K562 (cell line): Measurements from ENCODE around the gene MFSD12. TPM values are rescaled to one million over a fixed set of nuclear protein-coding genes. Genes with fewer than 3 reads are reported as not detected.

Source experiments
- CXXC5 ChIP-seq: fragments of 250-450 bp; sonication (Bioruptor Pico); IDR thresholded peaks from 2 replicates; pipeline ENCODE4 v1.8.0; 2022; ENCODE audit warnings: inconsistent platforms, mild to moderate bottlenecking, moderate library complexity
- DIDO1 ChIP-seq: fragments of 450-650 bp; IDR thresholded peaks from 2 replicates; pipeline ENCODE4 v1.6.1; 2016; ENCODE audit warnings: low read depth, missing biosample characterization, missing genetic modification characterization
- HOXB6 ChIP-seq: fragments of 250-450 bp; sonication (Bioruptor Pico); IDR thresholded peaks from 2 replicates; pipeline ENCODE4 v1.5.1; 2022; ENCODE audit warnings: mild to moderate bottlenecking, borderline replicate concordance
- polyA plus RNA-seq, 8 experiments: library from polyadenylated mRNA; depleted of rRNA in 4 of 8; stranded (reverse) in 5 of 8; unstranded in 3 of 8; fragments of >200 nt; fragmentation: Nextera tagmentation in 2 of 8; fragmentation: Illumina TruSeq in 1 of 8; extraction: Ambion mirVana in 2 of 8; extraction: Trizol in 1 of 8; gene quantifications; 2 replicates each; pipeline versions ENCODE4 v1.2.1 to v1.2.3, GENCODE V29; 2011 to 2014; ENCODE audit warnings: inconsistent platforms in 1 of 8, missing spikeins in 1 of 8
- total RNA-seq, 7 experiments: library from RNA; depleted of rRNA in 6 of 7; stranded (reverse); fragments of >200 nt in 6 of 7; fragmentation: Illumina TruSeq in 2 of 7; extraction: Trizol in 2 of 7; gene quantifications; 2 replicates each; pipeline versions ENCODE4 v1.2.1 to v1.2.3, GENCODE V29; 2011 to 2021; ENCODE audit warnings: low replicate concordance in 1 of 7
- TF ChIP-seq, protein P1 (sequence below): fragments of 450-650 bp; IDR thresholded peaks from 2 replicates; pipeline ENCODE4 v1.6.1; 2016; ENCODE audit warnings: low read depth
- TF ChIP-seq, protein P2 (sequence below): IDR thresholded peaks from 2 replicates; pipeline ENCODE4 v1.6.1; 2014; ENCODE audit warnings: antibody characterized with exemption
- TF ChIP-seq, protein P3 (sequence below), 3 experiments: IDR thresholded peaks in 2 of 3; conservative IDR thresholded peaks in 1 of 3; 2 replicates each; pipeline ENCODE4 v1.5.1; 2011 to 2012; ENCODE audit warnings: low read length in 3 of 3, mild to moderate bottlenecking in 3 of 3, control low read depth in 2 of 3, improper control_type of control experiment in 1 of 3, inconsistent platforms in 1 of 3, low read depth in 1 of 3, mixed read lengths in 1 of 3, moderate library complexity in 1 of 3; ENCODE audit not compliant: insufficient read depth in 2 of 3
- TF ChIP-seq, protein P4 (sequence below), 2 experiments: fragments of 450-650 bp; formaldehyde crosslinking in 1 of 2; IDR thresholded peaks; 2 replicates each; pipeline versions ENCODE4 v1.4.0 to v1.6.1; 2014 to 2020; ENCODE audit warnings: mild to moderate bottlenecking in 2 of 2, borderline replicate concordance in 1 of 2, low read depth in 1 of 2

The MFSD12 gene
- total and polyA plus RNA-seq, 9 of the 15 experiments (the other 6 are each of a cell fraction or from before 2014, with no cell fraction given) = 0.69 to 112 (median 31.8) TPM

DNA sequence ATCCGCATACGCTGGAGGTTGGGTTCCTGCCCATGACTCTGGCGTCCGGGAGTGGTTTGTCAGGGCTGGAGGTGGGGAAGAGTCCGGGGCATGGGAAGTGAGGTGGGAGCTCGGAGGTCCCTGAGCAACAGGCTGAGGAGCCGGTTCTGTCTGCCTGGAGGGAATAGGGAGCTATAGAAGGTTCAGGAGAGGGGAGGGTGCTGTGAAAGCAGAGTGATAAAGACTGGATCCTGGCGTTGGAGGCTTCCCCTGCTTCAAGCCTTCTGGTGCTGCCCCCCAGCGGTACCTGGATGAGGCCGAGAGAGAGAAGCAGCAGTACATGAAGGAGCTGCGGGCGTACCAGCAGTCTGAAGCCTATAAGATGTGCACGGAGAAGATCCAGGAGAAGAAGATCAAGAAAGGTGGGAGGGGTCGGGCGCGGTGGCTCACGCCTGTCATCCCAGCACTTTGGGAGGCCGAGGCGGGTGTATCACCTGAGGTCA is 17.9 kb upstream of the MFSD12 start (continued):
- TF ChIP-seq, protein P1, sequence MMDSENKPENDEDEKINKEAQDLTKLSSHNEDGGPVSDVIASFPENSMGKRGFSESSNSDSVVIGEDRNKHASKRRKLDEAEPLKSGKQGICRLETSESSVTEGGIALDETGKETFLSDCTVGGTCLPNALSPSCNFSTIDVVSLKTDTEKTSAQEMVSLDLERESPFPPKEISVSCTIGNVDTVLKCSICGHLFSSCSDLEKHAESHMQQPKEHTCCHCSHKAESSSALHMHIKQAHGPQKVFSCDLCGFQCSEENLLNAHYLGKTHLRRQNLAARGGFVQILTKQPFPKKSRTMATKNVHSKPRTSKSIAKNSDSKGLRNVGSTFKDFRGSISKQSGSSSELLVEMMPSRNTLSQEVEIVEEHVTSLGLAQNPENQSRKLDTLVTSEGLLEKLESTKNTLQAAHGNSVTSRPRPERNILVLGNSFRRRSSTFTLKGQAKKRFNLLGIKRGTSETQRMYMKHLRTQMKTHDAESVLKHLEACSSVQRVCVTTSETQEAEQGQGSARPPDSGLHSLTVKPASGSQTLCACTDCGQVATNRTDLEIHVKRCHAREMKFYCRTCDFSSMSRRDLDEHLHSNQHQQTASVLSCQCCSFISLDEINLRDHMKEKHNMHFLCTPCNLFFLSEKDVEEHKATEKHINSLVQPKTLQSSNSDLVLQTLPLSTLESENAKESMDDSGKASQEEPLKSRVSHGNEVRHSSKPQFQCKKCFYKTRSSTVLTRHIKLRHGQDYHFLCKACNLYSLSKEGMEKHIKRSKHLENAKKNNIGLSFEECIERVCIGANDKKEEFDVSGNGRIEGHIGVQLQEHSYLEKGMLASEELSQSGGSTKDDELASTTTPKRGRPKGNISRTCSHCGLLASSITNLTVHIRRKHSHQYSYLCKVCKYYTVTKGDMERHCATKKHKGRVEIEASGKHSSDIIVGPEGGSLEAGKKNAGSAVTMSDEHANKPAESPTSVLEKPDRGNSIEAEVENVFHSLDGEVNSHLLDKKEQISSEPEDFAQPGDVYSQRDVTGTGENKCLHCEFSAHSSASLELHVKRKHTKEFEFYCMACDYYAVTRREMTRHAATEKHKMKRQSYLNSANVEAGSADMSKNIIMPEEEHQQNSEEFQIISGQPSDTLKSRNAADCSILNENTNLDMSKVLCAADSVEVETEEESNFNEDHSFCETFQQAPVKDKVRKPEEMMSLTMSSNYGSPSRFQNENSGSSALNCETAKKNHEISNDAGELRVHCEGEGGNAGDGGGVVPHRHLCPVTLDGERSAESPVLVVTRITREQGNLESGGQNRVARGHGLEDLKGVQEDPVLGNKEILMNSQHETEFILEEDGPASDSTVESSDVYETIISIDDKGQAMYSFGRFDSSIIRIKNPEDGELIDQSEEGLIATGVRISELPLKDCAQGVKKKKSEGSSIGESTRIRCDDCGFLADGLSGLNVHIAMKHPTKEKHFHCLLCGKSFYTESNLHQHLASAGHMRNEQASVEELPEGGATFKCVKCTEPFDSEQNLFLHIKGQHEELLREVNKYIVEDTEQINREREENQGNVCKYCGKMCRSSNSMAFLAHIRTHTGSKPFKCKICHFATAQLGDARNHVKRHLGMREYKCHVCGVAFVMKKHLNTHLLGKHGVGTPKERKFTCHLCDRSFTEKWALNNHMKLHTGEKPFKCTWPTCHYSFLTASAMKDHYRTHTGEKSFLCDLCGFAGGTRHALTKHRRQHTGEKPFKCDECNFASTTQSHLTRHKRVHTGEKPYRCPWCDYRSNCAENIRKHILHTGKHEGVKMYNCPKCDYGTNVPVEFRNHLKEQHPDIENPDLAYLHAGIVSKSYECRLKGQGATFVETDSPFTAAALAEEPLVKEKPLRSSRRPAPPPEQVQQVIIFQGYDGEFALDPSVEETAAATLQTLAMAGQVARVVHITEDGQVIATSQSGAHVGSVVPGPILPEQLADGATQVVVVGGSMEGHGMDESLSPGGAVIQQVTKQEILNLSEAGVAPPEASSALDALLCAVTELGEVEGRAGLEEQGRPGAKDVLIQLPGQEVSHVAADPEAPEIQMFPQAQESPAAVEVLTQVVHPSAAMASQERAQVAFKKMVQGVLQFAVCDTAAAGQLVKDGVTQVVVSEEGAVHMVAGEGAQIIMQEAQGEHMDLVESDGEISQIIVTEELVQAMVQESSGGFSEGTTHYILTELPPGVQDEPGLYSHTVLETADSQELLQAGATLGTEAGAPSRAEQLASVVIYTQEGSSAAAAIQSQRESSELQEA = no peak
- TF ChIP-seq, protein P2, sequence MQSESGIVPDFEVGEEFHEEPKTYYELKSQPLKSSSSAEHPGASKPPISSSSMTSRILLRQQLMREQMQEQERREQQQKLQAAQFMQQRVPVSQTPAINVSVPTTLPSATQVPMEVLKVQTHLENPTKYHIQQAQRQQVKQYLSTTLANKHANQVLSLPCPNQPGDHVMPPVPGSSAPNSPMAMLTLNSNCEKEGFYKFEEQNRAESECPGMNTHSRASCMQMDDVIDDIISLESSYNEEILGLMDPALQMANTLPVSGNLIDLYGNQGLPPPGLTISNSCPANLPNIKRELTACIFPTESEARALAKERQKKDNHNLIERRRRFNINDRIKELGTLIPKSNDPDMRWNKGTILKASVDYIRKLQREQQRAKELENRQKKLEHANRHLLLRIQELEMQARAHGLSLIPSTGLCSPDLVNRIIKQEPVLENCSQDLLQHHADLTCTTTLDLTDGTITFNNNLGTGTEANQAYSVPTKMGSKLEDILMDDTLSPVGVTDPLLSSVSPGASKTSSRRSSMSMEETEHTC = no peak
- TF ChIP-seq, protein P3, sequence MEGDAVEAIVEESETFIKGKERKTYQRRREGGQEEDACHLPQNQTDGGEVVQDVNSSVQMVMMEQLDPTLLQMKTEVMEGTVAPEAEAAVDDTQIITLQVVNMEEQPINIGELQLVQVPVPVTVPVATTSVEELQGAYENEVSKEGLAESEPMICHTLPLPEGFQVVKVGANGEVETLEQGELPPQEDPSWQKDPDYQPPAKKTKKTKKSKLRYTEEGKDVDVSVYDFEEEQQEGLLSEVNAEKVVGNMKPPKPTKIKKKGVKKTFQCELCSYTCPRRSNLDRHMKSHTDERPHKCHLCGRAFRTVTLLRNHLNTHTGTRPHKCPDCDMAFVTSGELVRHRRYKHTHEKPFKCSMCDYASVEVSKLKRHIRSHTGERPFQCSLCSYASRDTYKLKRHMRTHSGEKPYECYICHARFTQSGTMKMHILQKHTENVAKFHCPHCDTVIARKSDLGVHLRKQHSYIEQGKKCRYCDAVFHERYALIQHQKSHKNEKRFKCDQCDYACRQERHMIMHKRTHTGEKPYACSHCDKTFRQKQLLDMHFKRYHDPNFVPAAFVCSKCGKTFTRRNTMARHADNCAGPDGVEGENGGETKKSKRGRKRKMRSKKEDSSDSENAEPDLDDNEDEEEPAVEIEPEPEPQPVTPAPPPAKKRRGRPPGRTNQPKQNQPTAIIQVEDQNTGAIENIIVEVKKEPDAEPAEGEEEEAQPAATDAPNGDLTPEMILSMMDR (IDR thresholded peaks at IDR 0.05 in 2 of 3, conservative IDR thresholded peaks at IDR 0.05 in 1 of 3; ENCODE audit: insufficient read depth in 2 of 3, low read depth in 1 of 3, low read length in 3 of 3) = peak; percentile 55 to 64 (median 62)
- TF ChIP-seq, protein P4, sequence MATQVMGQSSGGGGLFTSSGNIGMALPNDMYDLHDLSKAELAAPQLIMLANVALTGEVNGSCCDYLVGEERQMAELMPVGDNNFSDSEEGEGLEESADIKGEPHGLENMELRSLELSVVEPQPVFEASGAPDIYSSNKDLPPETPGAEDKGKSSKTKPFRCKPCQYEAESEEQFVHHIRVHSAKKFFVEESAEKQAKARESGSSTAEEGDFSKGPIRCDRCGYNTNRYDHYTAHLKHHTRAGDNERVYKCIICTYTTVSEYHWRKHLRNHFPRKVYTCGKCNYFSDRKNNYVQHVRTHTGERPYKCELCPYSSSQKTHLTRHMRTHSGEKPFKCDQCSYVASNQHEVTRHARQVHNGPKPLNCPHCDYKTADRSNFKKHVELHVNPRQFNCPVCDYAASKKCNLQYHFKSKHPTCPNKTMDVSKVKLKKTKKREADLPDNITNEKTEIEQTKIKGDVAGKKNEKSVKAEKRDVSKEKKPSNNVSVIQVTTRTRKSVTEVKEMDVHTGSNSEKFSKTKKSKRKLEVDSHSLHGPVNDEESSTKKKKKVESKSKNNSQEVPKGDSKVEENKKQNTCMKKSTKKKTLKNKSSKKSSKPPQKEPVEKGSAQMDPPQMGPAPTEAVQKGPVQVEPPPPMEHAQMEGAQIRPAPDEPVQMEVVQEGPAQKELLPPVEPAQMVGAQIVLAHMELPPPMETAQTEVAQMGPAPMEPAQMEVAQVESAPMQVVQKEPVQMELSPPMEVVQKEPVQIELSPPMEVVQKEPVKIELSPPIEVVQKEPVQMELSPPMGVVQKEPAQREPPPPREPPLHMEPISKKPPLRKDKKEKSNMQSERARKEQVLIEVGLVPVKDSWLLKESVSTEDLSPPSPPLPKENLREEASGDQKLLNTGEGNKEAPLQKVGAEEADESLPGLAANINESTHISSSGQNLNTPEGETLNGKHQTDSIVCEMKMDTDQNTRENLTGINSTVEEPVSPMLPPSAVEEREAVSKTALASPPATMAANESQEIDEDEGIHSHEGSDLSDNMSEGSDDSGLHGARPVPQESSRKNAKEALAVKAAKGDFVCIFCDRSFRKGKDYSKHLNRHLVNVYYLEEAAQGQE (IDR thresholded peaks at IDR 0.05; ENCODE audit: borderline replicate concordance) = peak; percentile 47; the same call in 1 of the 2 replicates
- TF ChIP-seq, protein P4 (CRISPR knock-in tag; IDR thresholded peaks at IDR 0.05; ENCODE audit: low read depth) = no peak
- TF ChIP-seq CXXC5 (CRISPR knock-in tag) = no peak
- no peak for TF ChIP-seq HOXB6 (CRISPR knock-in tag)
- no peak for TF ChIP-seq DIDO1
